Measurements from ENCODE around the gene VGLL1. TPM values are rescaled to one million over a fixed set of nuclear protein-coding genes. Genes with fewer than 3 reads are reported as not detected.

The VGLL1 gene
- total RNA-seq, 2 experiments from 2014 or later: not detected

DNA sequence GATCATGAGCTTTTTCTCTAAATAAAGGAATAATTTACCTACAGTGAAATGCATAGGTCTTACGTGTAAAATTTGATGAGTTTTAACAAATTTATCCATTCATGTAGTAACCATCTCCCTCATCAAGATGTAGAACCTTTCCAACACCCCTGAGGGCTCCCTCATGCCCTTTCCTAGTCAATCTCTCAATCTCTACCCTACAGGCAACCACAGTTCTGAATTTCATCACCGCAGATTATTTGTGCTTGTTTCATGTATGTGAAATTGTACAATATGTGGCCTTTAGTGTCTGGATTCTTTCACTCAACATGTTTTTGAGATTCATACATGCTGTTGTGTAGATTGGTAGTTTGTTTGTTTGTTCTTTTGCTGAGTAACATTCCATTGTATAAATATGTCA is 2.1 kb downstream of the VGLL1 start:
- Histone ChIP-seq H3K4me2 (ENCODE audit: low read length) (no peak overlapping the region), H2AFZ (ENCODE audit: low read length) (no peak overlapping the region), H3K4me1 (ENCODE audit: insufficient read depth, low read length, poor library complexity, severe bottlenecking) (no peaks in the 10 kb centered on the region), H3K9me3 (ENCODE audit: low read length) (no peaks in the 10 kb centered on the region), H3K4me3 (ENCODE audit: low read depth, low read length, poor library complexity, severe bottlenecking) (no peak overlapping the region), H4K20me1 (ENCODE audit: insufficient read depth, low read length) (no peaks in the 10 kb centered on the region), H3K79me2 (ENCODE audit: insufficient read depth, low read depth, low read length) (no peaks in the 10 kb centered on the region), H3K9me2 (ENCODE audit: insufficient read depth, low read length) (no peaks in the 10 kb centered on the region), H3K27ac (ENCODE audit: low read depth, low read length, poor library complexity, severe bottlenecking) (no peak overlapping the region), H3K36me3 (ENCODE audit: insufficient read depth, low read length) (no peaks in the 10 kb centered on the region)
- intact Hi-C loops (cut with micrococcal nuclease; ENCODE audit: unreplicated experiment): no loop called here
- ChIA-PET POLR2A (interaction anchor here (0.6 kb wide), 1 partner anchor 1819 kb away, joined by 4 read pairs; no protein-coding TSS in a partner anchor), CTCF (ENCODE audit: unreplicated experiment) (no interaction called here)
- no TSS peak for BruUV-seq (replicated peaks)
- TF ChIP-seq, protein P1, sequence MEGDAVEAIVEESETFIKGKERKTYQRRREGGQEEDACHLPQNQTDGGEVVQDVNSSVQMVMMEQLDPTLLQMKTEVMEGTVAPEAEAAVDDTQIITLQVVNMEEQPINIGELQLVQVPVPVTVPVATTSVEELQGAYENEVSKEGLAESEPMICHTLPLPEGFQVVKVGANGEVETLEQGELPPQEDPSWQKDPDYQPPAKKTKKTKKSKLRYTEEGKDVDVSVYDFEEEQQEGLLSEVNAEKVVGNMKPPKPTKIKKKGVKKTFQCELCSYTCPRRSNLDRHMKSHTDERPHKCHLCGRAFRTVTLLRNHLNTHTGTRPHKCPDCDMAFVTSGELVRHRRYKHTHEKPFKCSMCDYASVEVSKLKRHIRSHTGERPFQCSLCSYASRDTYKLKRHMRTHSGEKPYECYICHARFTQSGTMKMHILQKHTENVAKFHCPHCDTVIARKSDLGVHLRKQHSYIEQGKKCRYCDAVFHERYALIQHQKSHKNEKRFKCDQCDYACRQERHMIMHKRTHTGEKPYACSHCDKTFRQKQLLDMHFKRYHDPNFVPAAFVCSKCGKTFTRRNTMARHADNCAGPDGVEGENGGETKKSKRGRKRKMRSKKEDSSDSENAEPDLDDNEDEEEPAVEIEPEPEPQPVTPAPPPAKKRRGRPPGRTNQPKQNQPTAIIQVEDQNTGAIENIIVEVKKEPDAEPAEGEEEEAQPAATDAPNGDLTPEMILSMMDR (conservative IDR thresholded peaks at IDR 0.05; ENCODE audit: low read length): no peak
- no peak for TF ChIP-seq EZH2phosphoT487 (IDR thresholded peaks at IDR 0.05; ENCODE audit: borderline replicate concordance, low read depth, low read length)
- DNase-seq (ENCODE audit: low spot score): no peak

DNA sequence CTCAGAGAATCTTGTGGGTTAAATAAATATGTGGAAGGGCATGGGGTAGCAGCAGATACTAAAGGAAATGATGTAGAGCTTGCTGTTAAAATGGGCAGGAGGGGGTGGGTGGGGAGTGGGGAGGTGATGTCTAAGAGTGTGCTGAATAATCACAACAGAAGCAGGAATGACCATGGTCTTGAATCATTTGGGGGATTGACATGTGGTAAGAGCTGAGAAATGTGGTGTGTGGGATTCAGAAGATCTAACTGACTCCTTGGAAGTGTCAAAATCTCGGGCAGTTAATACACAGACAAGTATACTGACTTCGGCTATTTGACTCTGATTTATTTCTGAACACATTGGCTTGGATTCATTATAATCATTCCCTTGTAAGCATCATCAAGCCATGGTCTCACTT is 6.8 kb downstream of the VGLL1 start:
- TF ChIP-seq, protein P1 (conservative IDR thresholded peaks at IDR 0.05; ENCODE audit: low read length): no peak
- TF ChIP-seq EZH2phosphoT487 (IDR thresholded peaks at IDR 0.05; ENCODE audit: borderline replicate concordance, low read depth, low read length): no peak
- Histone ChIP-seq H4K20me1 (ENCODE audit: insufficient read depth, low read length) (no peaks in the 10 kb centered on the region), H3K9me3 (ENCODE audit: low read length) (no peaks in the 10 kb centered on the region), H3K4me2 (ENCODE audit: low read length) (no peak overlapping the region), H3K27ac (ENCODE audit: low read depth, low read length, poor library complexity, severe bottlenecking) (no peak overlapping the region), H2AFZ (ENCODE audit: low read length) (no peak overlapping the region), H3K4me3 (ENCODE audit: low read depth, low read length, poor library complexity, severe bottlenecking) (no peak overlapping the region), H3K36me3 (ENCODE audit: insufficient read depth, low read length) (no peaks in the 10 kb centered on the region), H3K9me2 (ENCODE audit: insufficient read depth, low read length) (no peaks in the 10 kb centered on the region), H3K79me2 (ENCODE audit: insufficient read depth, low read depth, low read length) (no peaks in the 10 kb centered on the region), H3K4me1 (ENCODE audit: insufficient read depth, low read length, poor library complexity, severe bottlenecking) (no peaks in the 10 kb centered on the region)
- ChIA-PET POLR2A (no interaction called here), CTCF (ENCODE audit: unreplicated experiment) (no interaction called here)
- intact Hi-C loops (cut with micrococcal nuclease; ENCODE audit: unreplicated experiment): no loop called here
- no TSS peak for BruUV-seq (replicated peaks)
- DNase-seq (ENCODE audit: low spot score): no peak

DNA sequence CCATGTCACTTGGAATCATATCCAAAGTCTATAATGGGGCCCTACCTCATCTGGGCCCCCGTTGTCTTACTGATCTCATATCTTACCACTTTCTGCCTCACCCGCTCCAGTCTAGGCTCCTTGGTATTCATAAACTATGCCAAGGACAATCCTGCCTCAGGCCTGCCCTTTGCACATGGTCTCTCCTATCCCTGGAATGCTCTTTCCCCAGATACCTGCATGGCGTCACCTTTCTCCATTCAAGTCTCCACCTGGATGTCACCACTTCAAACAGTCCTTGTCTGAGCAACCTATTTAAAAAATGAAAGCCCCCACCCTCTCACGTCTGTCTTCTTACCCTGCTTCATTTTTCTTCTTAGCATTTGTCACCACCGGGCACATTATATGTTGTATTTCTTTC is 8.2 kb downstream of the VGLL1 start:
- Histone ChIP-seq H3K9me2 (ENCODE audit: insufficient read depth, low read length) (no peaks in the 10 kb centered on the region), H4K20me1 (ENCODE audit: insufficient read depth, low read length) (no peaks in the 10 kb centered on the region), H2AFZ (ENCODE audit: low read length) (no peak overlapping the region), H3K79me2 (ENCODE audit: insufficient read depth, low read depth, low read length) (no peaks in the 10 kb centered on the region), H3K27ac (ENCODE audit: low read depth, low read length, poor library complexity, severe bottlenecking) (no peak overlapping the region), H3K4me1 (ENCODE audit: insufficient read depth, low read length, poor library complexity, severe bottlenecking) (no peaks in the 10 kb centered on the region), H3K9me3 (ENCODE audit: low read length) (no peaks in the 10 kb centered on the region), H3K4me2 (ENCODE audit: low read length) (no peak overlapping the region), H3K36me3 (ENCODE audit: insufficient read depth, low read length) (no peaks in the 10 kb centered on the region), H3K4me3 (ENCODE audit: low read depth, low read length, poor library complexity, severe bottlenecking) (no peak overlapping the region)
- TF ChIP-seq EZH2phosphoT487 (IDR thresholded peaks at IDR 0.05; ENCODE audit: borderline replicate concordance, low read depth, low read length): no peak
- no peak for DNase-seq (ENCODE audit: low spot score)
- intact Hi-C loops (cut with micrococcal nuclease; ENCODE audit: unreplicated experiment): no loop called here
- ChIA-PET CTCF (ENCODE audit: unreplicated experiment) (no interaction called here), POLR2A (no interaction called here)
- no TSS peak for BruUV-seq (replicated peaks)

Measured in OCI-LY7 (cell line).